CD14-positive monocyte (primary cell): ENCODE data around the gene TAF1B. TPM values are rescaled to one million over a fixed set of nuclear protein-coding genes. Genes with fewer than 3 reads are reported as not detected.

ENCODE experiments used
- DNase-seq, 3 donors: peaks; one replicate each; pipeline ENCODE4 v3.0.0-alpha.2; 2011 to 2022
- H2AFZ ChIP-seq: 2 replicates; pipeline ENCODE4 v1.6.0; 2012; ENCODE audit warnings: mild to moderate bottlenecking, low read depth, low read length, inconsistent platforms; ENCODE audit not compliant: insufficient read depth, poor library complexity, severe bottlenecking
- H3K27ac ChIP-seq, 2 donors: 1 replicate in 1 of 2; 2 replicates in 1 of 2; pipeline ENCODE4 v1.5.1; 2012 to 2013; ENCODE audit warnings: low read length in 2 of 2, control low read depth in 1 of 2, inconsistent platforms in 1 of 2, low read depth in 1 of 2, mild to moderate bottlenecking in 1 of 2
- H3K27me3 ChIP-seq, 2 donors: one replicate each; pipeline versions ENCODE4 v1.6.0 to v1.6.1; 2011 to 2013; ENCODE audit warnings: low read length in 2 of 2; ENCODE audit not compliant: control insufficient read depth in 2 of 2, insufficient read depth in 2 of 2
- H3K36me3 ChIP-seq, 2 donors: replicated peaks in 1 of 2; 1 replicate in 1 of 2; 2 replicates in 1 of 2; pipeline versions ENCODE4 v1.5.1 to v1.6.1; 2012 to 2013; ENCODE audit warnings: low read length in 2 of 2, control low read depth in 1 of 2, inconsistent platforms in 1 of 2, mild to moderate bottlenecking in 1 of 2; ENCODE audit not compliant: insufficient read depth in 2 of 2, control insufficient read depth in 1 of 2
- H3K4me1 ChIP-seq, 2 donors: 1 replicate in 1 of 2; 2 replicates in 1 of 2; pipeline versions ENCODE4 v1.5.1 to v1.6.1; 2012 to 2013; ENCODE audit warnings: low read length in 2 of 2, control low read depth in 1 of 2, inconsistent platforms in 1 of 2, mild to moderate bottlenecking in 1 of 2, moderate library complexity in 1 of 2; ENCODE audit not compliant: insufficient read depth in 2 of 2, control insufficient read depth in 1 of 2
- H3K4me2 ChIP-seq: replicated peaks from 2 replicates; pipeline ENCODE3; 2012; ENCODE audit warnings: low read length, moderate library complexity, mild to moderate bottlenecking; ENCODE audit not compliant: poor library complexity, severe bottlenecking; ENCODE audit errors: extremely low read depth
- H3K4me3 ChIP-seq, 3 experiments: fragments of 200-600 bp in 1 of 3; sonication (generic) in 1 of 3; replicated peaks in 1 of 3; 1 replicate in 2 of 3; 2 replicates in 1 of 3; pipeline ENCODE4 v1.5.1; 2011 to 2013; ENCODE audit warnings: low read length in 3 of 3, mild to moderate bottlenecking in 3 of 3, control low read depth in 2 of 3, low read depth in 2 of 3, inconsistent platforms in 1 of 3, moderate library complexity in 1 of 3
- H3K79me2 ChIP-seq: 2 replicates; pipeline ENCODE4 v1.6.0; 2012; ENCODE audit warnings: mild to moderate bottlenecking, control low read depth, inconsistent platforms, low read length, moderate library complexity; ENCODE audit not compliant: insufficient read depth
- H3K9ac ChIP-seq: 2 replicates; pipeline ENCODE4 v1.6.0; 2017; ENCODE audit warnings: low read length, mild to moderate bottlenecking; ENCODE audit not compliant: insufficient read depth, poor library complexity, severe bottlenecking
- H3K9me3 ChIP-seq, 2 donors: replicated peaks in 1 of 2; 1 replicate in 1 of 2; 2 replicates in 1 of 2; pipeline versions ENCODE4 v1.5.1 to v1.6.1; 2012 to 2013; ENCODE audit warnings: low read length in 2 of 2, control low read depth in 1 of 2; ENCODE audit not compliant: control insufficient read depth in 1 of 2, insufficient read depth in 1 of 2
- H4K20me1 ChIP-seq: 2 replicates; pipeline ENCODE4 v1.6.0; 2012; ENCODE audit warnings: mild to moderate bottlenecking, low read length, control low read depth, moderate library complexity; ENCODE audit not compliant: insufficient read depth
- H3K27ac Mint-ChIP-seq, 7 donors: one replicate each; pipeline ENCODE4 v1.8.0; 2020; ENCODE audit warnings: mild to moderate bottlenecking in 7 of 7, mixed read lengths in 7 of 7, moderate library complexity in 6 of 7, inconsistent platforms in 2 of 7
- H3K27me3 Mint-ChIP-seq, 3 donors: one replicate each; pipeline ENCODE4 v1.8.0; 2021 to 2022; ENCODE audit warnings: low read depth in 3 of 3, mild to moderate bottlenecking in 3 of 3, mixed read lengths in 3 of 3, moderate library complexity in 3 of 3, inconsistent platforms in 1 of 3
- H3K36me3 Mint-ChIP-seq, 2 donors: one replicate each; pipeline ENCODE4 v1.8.0; 2020; ENCODE audit warnings: mixed read lengths in 2 of 2, inconsistent platforms in 1 of 2, mild to moderate bottlenecking in 1 of 2
- H3K4me1 Mint-ChIP-seq: one replicate; pipeline ENCODE4 v1.8.0; 2020; ENCODE audit warnings: mild to moderate bottlenecking, mixed read lengths
- H3K4me3 Mint-ChIP-seq, 2 donors: one replicate each; pipeline ENCODE4 v1.8.0; 2020; ENCODE audit warnings: mild to moderate bottlenecking in 2 of 2, mixed read lengths in 2 of 2, moderate library complexity in 1 of 2
- H3K9me3 Mint-ChIP-seq, 7 donors: one replicate each; pipeline ENCODE4 v1.8.0; 2020 to 2022; ENCODE audit warnings: mixed read lengths in 7 of 7, mild to moderate bottlenecking in 6 of 7, moderate library complexity in 6 of 7, inconsistent platforms in 2 of 7
- CTCF ChIP-seq: fragments of 200-600 bp; IDR thresholded peaks from one replicate; pipeline ENCODE4 v1.8.0; 2022; ENCODE audit warnings: antibody characterized with exemption, mild to moderate bottlenecking
- WGBS: methylation state at CpG from one replicate; pipeline ENCODE4 v1.1.5; 2013; ENCODE audit warnings: missing lambda C conversion rate; ENCODE audit not compliant: insufficient coverage; 5-methylcytosine and 5-hydroxymethylcytosine counted together
- intact Hi-C, 2 donors: fragments of 100-400 bp; cut with micrococcal nuclease; formaldehyde crosslinking; loops; one replicate each; pipeline versions ENCODE4 v1.15.0 to v1.15.1; 2023
- polyA plus RNA-seq, 3 donors: library from polyadenylated mRNA; depleted of rRNA in 1 of 3; unstranded in 2 of 3; stranded (reverse) in 1 of 3; fragments of 300-500 nt in 2 of 3; fragments of >200 nt in 1 of 3; fragmentation: Illumina TruSeq in 2 of 3; gene quantifications; 1 replicate in 2 of 3; 2 replicates in 1 of 3; pipeline ENCODE4 v1.2.3, GENCODE V29; 2012 to 2021

TAF1B gene
- polyA plus RNA-seq, 3 donors = 6.0 to 8.4 (median 7.2) TPM

GRCh38 chr2:9946818-9947217, 103.5 kb downstream of the TAF1B start:
- H3K9me3 Mint-ChIP-seq = peaks cover 0 to 8% (median 0%) of the 10 kb centered on the region in 7 donors
- Histone ChIP-seq H3K9me3 (no peaks in the 10 kb centered on the region), H3K36me3 (no peaks in the 10 kb centered on the region), H3K9ac (no peak overlapping the region), H3K4me2 (no peak overlapping the region), H3K27ac (no peak overlapping the region), H3K27me3 (peaks cover 4 to 33% of the 10 kb centered on the region in 2 donors), H2AFZ (no peak overlapping the region), H4K20me1 (no peaks in the 10 kb centered on the region), H3K4me1 (peaks cover 4 to 6% of the 10 kb centered on the region in 2 donors), H3K4me3 (no peak overlapping the region), H3K79me2 (no peaks in the 10 kb centered on the region)
- no peak for TF ChIP-seq CTCF
- 93% methylated on average over 3 of the region's 5 CpGs for whole genome bisulfite sequencing
- intact Hi-C loops = no loop called here
- H3K27ac Mint-ChIP-seq = no peak overlapping the region
- H3K27me3 Mint-ChIP-seq = peaks cover 29 to 61% (median 53%) of the 10 kb centered on the region in 3 donors
- H3K4me3 Mint-ChIP-seq = no peak overlapping the region
- DNase-seq = no peak
- H3K4me1 Mint-ChIP-seq = peaks cover 3% of the 10 kb centered on the region
- H3K36me3 Mint-ChIP-seq = peaks cover 3 to 7% of the 10 kb centered on the region in 2 donors

GRCh38 chr2:9948721-9949120, 105.4 kb downstream of the TAF1B start:
- no peaks in the 10 kb centered on the region for H4K20me1 ChIP-seq
- no peak overlapping the region for H3K27ac ChIP-seq
- Mint-ChIP-seq H3K9me3 (peaks cover 0 to 12% (median 3%) of the 10 kb centered on the region in 7 donors), H3K4me1 (peaks cover 13% of the 10 kb centered on the region), H3K36me3 (peaks cover 9 to 15% of the 10 kb centered on the region in 2 donors), H3K27ac (no peak overlapping the region), H3K4me3 (peak overlapping the region in 1 of 2 donors; percentile 50), H3K27me3 (peaks cover 43 to 70% (median 68%) of the 10 kb centered on the region in 3 donors)
- H3K36me3 ChIP-seq = no peaks in the 10 kb centered on the region
- intact Hi-C loops = no loop called here
- no peak for DNase-seq
- no peak overlapping the region for H3K9ac ChIP-seq
- H3K79me2 ChIP-seq = no peaks in the 10 kb centered on the region
- no peak for TF ChIP-seq CTCF
- WGBS = 88% methylated on average over 5 of the region's 6 CpGs
- no peaks in the 10 kb centered on the region for H3K9me3 ChIP-seq
- H3K4me3 ChIP-seq = no peak overlapping the region
- H2AFZ ChIP-seq = no peak overlapping the region
- H3K4me2 ChIP-seq = no peak overlapping the region
- peaks cover 23 to 52% of the 10 kb centered on the region in 2 donors for H3K27me3 ChIP-seq
- H3K4me1 ChIP-seq = peaks cover 9 to 13% of the 10 kb centered on the region in 2 donors
